Glutamatergic neuron (in vitro differentiated cells): ENCODE data around the gene RHAG. TPM values are rescaled to one million over a fixed set of nuclear protein-coding genes. Genes with fewer than 3 reads are reported as not detected.
"Not testable (repeated sequence)": the region's sequence is repeated elsewhere in the genome, so short reads cannot be mapped to it uniquely, and the experiment has no call there.

ENCODE experiments used
- DNase-seq: peaks from one replicate; pipeline ENCODE4 v3.0.0; 2022
- H3K27ac Mint-ChIP-seq: one replicate; pipeline ENCODE4 v1.8.0; 2020; ENCODE audit warnings: mild to moderate bottlenecking, mixed read lengths, inconsistent platforms; ENCODE audit not compliant: unreplicated experiment
- H3K27me3 Mint-ChIP-seq: one replicate; pipeline ENCODE4 v1.8.0; 2020; ENCODE audit warnings: mild to moderate bottlenecking, moderate library complexity, mixed read lengths, inconsistent platforms; ENCODE audit not compliant: unreplicated experiment
- H3K36me3 Mint-ChIP-seq: one replicate; pipeline ENCODE4 v1.8.0; 2020; ENCODE audit warnings: mild to moderate bottlenecking, mixed read lengths, inconsistent platforms; ENCODE audit not compliant: unreplicated experiment
- H3K4me1 Mint-ChIP-seq: one replicate; pipeline ENCODE4 v1.8.0; 2020; ENCODE audit warnings: mild to moderate bottlenecking, low read depth, mixed read lengths, inconsistent platforms; ENCODE audit not compliant: unreplicated experiment
- H3K4me3 Mint-ChIP-seq: one replicate; pipeline ENCODE4 v1.8.0; 2020; ENCODE audit warnings: mild to moderate bottlenecking, mixed read lengths, inconsistent platforms; ENCODE audit not compliant: unreplicated experiment
- H3K9me3 Mint-ChIP-seq: one replicate; pipeline ENCODE4 v1.8.0; 2020; ENCODE audit warnings: mild to moderate bottlenecking, moderate library complexity, mixed read lengths, inconsistent platforms; ENCODE audit not compliant: unreplicated experiment
- CTCF ChIP-seq: fragments of 200-600 bp; sonication (generic); IDR thresholded peaks from one replicate; pipeline ENCODE4 v1.5.0; 2021; ENCODE audit not compliant: partially characterized antibody, unreplicated experiment
- total RNA-seq: library from RNA; stranded (reverse); fragmentation: NEBNext Ultra II Directional; extraction: Animal tissue kit (Norgen Biotek cat#: 25700); gene quantifications from one replicate; pipeline ENCODE4 v1.2.1, GENCODE V29; 2021; ENCODE audit not compliant: unreplicated experiment

Gene RHAG
- total RNA-seq, 1 donor from 2014 or later = not detected

GRCh38 chr6:49634836-49635218, 1.8 kb downstream of the RHAG start:
- no peak overlapping the region for H3K27ac Mint-ChIP-seq
- no peaks in the 10 kb centered on the region for H3K36me3 Mint-ChIP-seq
- DNase-seq = no peak
- H3K4me1 Mint-ChIP-seq = no peaks in the 10 kb centered on the region
- no peak for TF ChIP-seq CTCF
- peaks cover 2% of the 10 kb centered on the region for H3K9me3 Mint-ChIP-seq
- H3K4me3 Mint-ChIP-seq = no peak overlapping the region
- peaks cover 2% of the 10 kb centered on the region for H3K27me3 Mint-ChIP-seq

GRCh38 chr6:49634092-49634835, 2.4 kb downstream of the RHAG start:
- Mint-ChIP-seq H3K4me1 (no peaks in the 10 kb centered on the region), H3K4me3 (no peak overlapping the region), H3K27me3 (peaks cover 2% of the 10 kb centered on the region), H3K36me3 (no peaks in the 10 kb centered on the region), H3K27ac (no peak overlapping the region), H3K9me3 (peaks cover 2% of the 10 kb centered on the region)
- DNase-seq = no peak
- no peak for TF ChIP-seq CTCF

GRCh38 chr6:49633541-49633940, 3.1 kb downstream of the RHAG start:
- Mint-ChIP-seq H3K27ac (no peak overlapping the region), H3K36me3 (no peaks in the 10 kb centered on the region), H3K27me3 (peaks cover 2% of the 10 kb centered on the region), H3K9me3 (peaks cover 2% of the 10 kb centered on the region), H3K4me3 (no peak overlapping the region), H3K4me1 (no peaks in the 10 kb centered on the region)
- no peak for TF ChIP-seq CTCF
- DNase-seq = no peak

GRCh38 chr6:49632727-49633126, 3.9 kb downstream of the RHAG start:
- peaks cover 2% of the 10 kb centered on the region for H3K9me3 Mint-ChIP-seq
- TF ChIP-seq CTCF = no peak
- DNase-seq = no peak
- no peaks in the 10 kb centered on the region for H3K36me3 Mint-ChIP-seq
- no peak overlapping the region for H3K4me3 Mint-ChIP-seq
- no peaks in the 10 kb centered on the region for H3K4me1 Mint-ChIP-seq
- peaks cover 2% of the 10 kb centered on the region for H3K27me3 Mint-ChIP-seq
- H3K27ac Mint-ChIP-seq = no peak overlapping the region

GRCh38 chr6:49629485-49630088, 7.1 kb downstream of the RHAG start:
- H3K9me3 Mint-ChIP-seq, H3K27me3 Mint-ChIP-seq, H3K27ac Mint-ChIP-seq, H3K4me3 Mint-ChIP-seq, H3K36me3 Mint-ChIP-seq, DNase-seq, H3K4me1 Mint-ChIP-seq: not testable (repeated sequence)
